ENCODE measurements around the gene PRR33. TPM values are rescaled to one million over a fixed set of nuclear protein-coding genes. Genes with fewer than 3 reads are reported as not detected.

Gene PRR33
- total and polyA plus RNA-seq, 2 experiments from 2014 or later: 0.29 TPM; not detected in 1

DNA sequence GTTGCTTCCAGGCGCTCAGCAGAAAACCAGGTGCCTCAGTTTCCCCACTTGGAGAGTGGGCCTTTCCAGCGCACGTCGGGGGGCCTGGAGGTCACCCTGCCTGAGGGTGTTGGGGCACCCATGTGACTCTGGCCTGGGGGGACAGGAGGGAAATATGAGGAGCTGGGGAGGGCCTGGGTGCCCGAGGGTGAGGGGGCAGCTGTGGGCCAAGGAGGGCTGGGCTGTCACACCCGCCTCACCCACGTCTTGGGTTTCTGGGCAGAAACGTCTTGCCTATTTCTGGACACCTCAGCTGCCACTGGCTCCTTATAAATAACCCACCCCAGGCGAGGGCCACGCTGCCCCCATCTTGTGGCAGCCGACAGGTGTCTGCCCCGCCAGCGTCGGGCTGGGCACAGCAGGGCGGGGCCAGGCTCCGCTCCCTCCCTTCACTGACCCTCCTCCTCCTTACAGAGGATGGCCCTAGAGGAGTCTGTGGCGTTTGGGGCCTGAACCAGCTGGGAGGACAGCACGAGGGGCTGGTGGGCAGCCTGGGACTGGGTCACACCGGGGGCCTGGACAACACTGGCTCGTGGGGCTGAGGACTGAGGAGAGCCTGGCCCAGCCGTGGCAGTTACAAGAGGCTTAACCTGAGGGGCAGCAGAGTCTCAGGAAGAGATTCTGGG, 29.3 kb upstream of the PRR33 start:
- Histone ChIP-seq H3K79me2 (no peaks in the 10 kb centered on the region), H3K9me3 (ENCODE audit: low read depth) (no peaks in the 10 kb centered on the region), H3K4me3 (no peak overlapping the region), H2AFZ (no peak overlapping the region), H3K4me2 (no peak overlapping the region), H4K20me1 (ENCODE audit: insufficient read depth, poor library complexity, severe bottlenecking) (no peaks in the 10 kb centered on the region), H3K27me3 (no peaks in the 10 kb centered on the region), H3K9me2 (replicated peaks; ENCODE audit: insufficient read depth) (no peaks in the 10 kb centered on the region), H3K4me1 (ENCODE audit: insufficient read depth) (peaks cover 8% of the 10 kb centered on the region), H3K36me3 (replicated peaks; ENCODE audit: insufficient read depth, low read depth) (no peaks in the 10 kb centered on the region), H3K27ac (no peak overlapping the region)
- no peak for DNase-seq (ENCODE audit: low spot score)
- TF ChIP-seq EZH2phosphoT487 (IDR thresholded peaks at IDR 0.05; ENCODE audit: low read depth, severe bottlenecking, unreplicated experiment): no peak
- TF ChIP-seq CTCF (IDR thresholded peaks at IDR 0.05; ENCODE audit: poor library complexity): no peak
- TF ChIP-seq EZH2 (IDR thresholded peaks at IDR 0.05; ENCODE audit: borderline replicate concordance): no peak
- 86% methylated on average over 19 of the region's 21 CpGs for WGBS (ENCODE audit: low lambda C conversion rate, missing lambda C conversion rate)

- no peak overlapping the region for H3K27ac ChIP-seq
- H3K4me1 ChIP-seq (ENCODE audit: insufficient read depth): peaks cover 8% of the 10 kb centered on the region
- H3K9me2 ChIP-seq (replicated peaks; ENCODE audit: insufficient read depth): no peaks in the 10 kb centered on the region
- H3K9me3 ChIP-seq (ENCODE audit: low read depth): no peaks in the 10 kb centered on the region
- no peak for DNase-seq (ENCODE audit: low spot score)
- TF ChIP-seq CTCF (IDR thresholded peaks at IDR 0.05; ENCODE audit: poor library complexity): no peak
- TF ChIP-seq EZH2 (IDR thresholded peaks at IDR 0.05; ENCODE audit: borderline replicate concordance): no peak
- TF ChIP-seq EZH2phosphoT487 (IDR thresholded peaks at IDR 0.05; ENCODE audit: low read depth, severe bottlenecking, unreplicated experiment): no peak
- no peaks in the 10 kb centered on the region for H3K36me3 ChIP-seq (replicated peaks; ENCODE audit: insufficient read depth, low read depth)
- H2AFZ ChIP-seq: no peak overlapping the region
- no peaks in the 10 kb centered on the region for H3K27me3 ChIP-seq
- no peaks in the 10 kb centered on the region for H3K79me2 ChIP-seq
- no peak overlapping the region for H3K4me3 ChIP-seq
- H3K4me2 ChIP-seq: no peak overlapping the region
- WGBS (ENCODE audit: low lambda C conversion rate, missing lambda C conversion rate): 94% methylated on average over 13 of the region's 25 CpGs
- no peaks in the 10 kb centered on the region for H4K20me1 ChIP-seq (ENCODE audit: insufficient read depth, poor library complexity, severe bottlenecking)
Observed at GRCh38 chr11:1920128-1920908, 28.6 kb upstream of the PRR33 start.

DNA sequence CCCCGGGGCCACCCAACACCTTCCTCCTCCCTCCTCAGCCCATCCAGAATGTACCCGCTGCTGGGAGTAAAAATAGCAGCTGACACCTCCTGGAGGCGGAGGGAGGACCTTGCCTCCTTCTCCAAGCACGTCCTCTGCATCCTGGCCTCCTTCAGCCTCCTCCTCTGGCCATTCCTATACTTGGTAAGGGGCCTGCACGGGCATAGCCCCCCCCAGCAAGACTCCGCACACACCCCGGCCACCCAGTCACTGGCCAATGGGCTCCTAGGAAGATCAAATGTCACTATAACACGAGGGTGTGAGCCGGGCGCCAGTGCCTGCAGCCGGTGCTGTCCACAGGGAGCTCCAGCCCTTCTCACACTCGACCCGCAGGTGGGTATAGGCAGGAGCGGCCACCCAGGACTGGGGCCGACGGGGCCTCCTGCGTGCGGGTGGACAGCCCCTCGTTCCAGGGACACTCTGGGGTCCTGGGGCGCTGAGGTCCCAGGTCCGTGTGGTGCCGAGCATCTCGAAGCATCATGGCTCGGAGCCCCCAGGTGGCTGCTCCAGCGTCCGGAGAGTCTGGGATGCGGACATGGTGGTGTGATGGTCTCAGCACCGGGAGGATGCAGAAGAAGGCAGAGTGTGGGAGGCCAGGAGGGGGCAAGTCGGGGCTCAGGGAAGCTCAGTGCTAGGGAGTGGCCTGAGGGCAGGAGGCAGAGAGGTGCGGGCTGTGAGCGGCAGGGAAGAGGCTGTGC, 27.9 kb upstream of the PRR33 start, which contains the start of gene TNNT3:
TNNT3 (plus strand) TSS at position 313 of the 737 bp plus-strand sequence. CDS start 3,172 bp downstream, outside the sequence.
- Histone ChIP-seq H3K9me3 (ENCODE audit: low read depth) (no peaks in the 10 kb centered on the region), H3K9me2 (replicated peaks; ENCODE audit: insufficient read depth) (no peaks in the 10 kb centered on the region), H3K27me3 (no peaks in the 10 kb centered on the region), H3K4me1 (ENCODE audit: insufficient read depth) (peaks cover 2% of the 10 kb centered on the region), H3K36me3 (replicated peaks; ENCODE audit: insufficient read depth, low read depth) (no peaks in the 10 kb centered on the region), H4K20me1 (ENCODE audit: insufficient read depth, poor library complexity, severe bottlenecking) (no peaks in the 10 kb centered on the region), H3K79me2 (no peaks in the 10 kb centered on the region), H3K4me2 (no peak within 1 kb of the TSS), H3K4me3 (no peak within 1 kb of the TSS), H3K27ac (no peak within 1 kb of the TSS), H2AFZ (no peak within 1 kb of the TSS)
- no peak for DNase-seq (ENCODE audit: low spot score)
- TF ChIP-seq EZH2 (IDR thresholded peaks at IDR 0.05; ENCODE audit: borderline replicate concordance) (no peak), CTCF (IDR thresholded peaks at IDR 0.05; ENCODE audit: poor library complexity) (no peak), EZH2phosphoT487 (IDR thresholded peaks at IDR 0.05; ENCODE audit: low read depth, severe bottlenecking, unreplicated experiment) (no peak)
- 82% methylated on average over 25 of the region's 31 CpGs for whole genome bisulfite sequencing (ENCODE audit: low lambda C conversion rate, missing lambda C conversion rate)

Data from hepatocyte (in vitro differentiated cells).